Endothelial cell of umbilical vein (primary cell): ENCODE data around the gene HECA. TPM values are rescaled to one million over a fixed set of nuclear protein-coding genes. Genes with fewer than 3 reads are reported as not detected.

Experiments
- BruUV-seq: library from RNA; stranded (reverse); fragments of 400-500 nt; replicated peaks from 2 replicates; lab custom pipeline; 2021; lab: Mats Ljungman, UMichigan
- CTCF ChIA-PET: fragments of 300-600, 350-600 bp; sonication (Branson Sonifier 250); formaldehyde crosslinking; loops from one replicate; lab custom pipeline; 2021; ENCODE audit warnings: antibody characterized with exemption, inconsistent platforms; lab: Charles Lee
- POLR2A ChIA-PET: fragments of 300-600, 350-600 bp; sonication (Branson Sonifier 250); formaldehyde crosslinking; loops from one replicate; lab custom pipeline; 2021; ENCODE audit warnings: antibody characterized with exemption, inconsistent platforms; lab: Charles Lee
- DNase-seq: peaks from one replicate; pipeline ENCODE4 v3.0.0-alpha.2; 2011; ENCODE audit warnings: low read depth, low spot score
- FAIRE-seq: peaks from 2 replicates; lab custom pipeline; 2011; peaks lifted over from hg19 to GRCh38; lab: Jason Lieb, UNC
- H2AFZ ChIP-seq: 2 replicates; pipeline ENCODE4 v1.6.0; 2012; ENCODE audit warnings: low read depth, low read length, control low read depth, inconsistent platforms
- H3K27ac ChIP-seq: 2 replicates; pipeline ENCODE4 v1.5.1; 2011; ENCODE audit warnings: low read depth, mild to moderate bottlenecking, control low read depth, low read length, moderate library complexity; ENCODE audit not compliant: insufficient read depth
- H3K27me3 ChIP-seq, 2 experiments: 2 replicates each; pipeline versions ENCODE4 v1.6.0 to v1.6.1; 2011; ENCODE audit warnings: low read length in 2 of 2, mixed read lengths in 1 of 2; ENCODE audit not compliant: control insufficient read depth in 2 of 2, insufficient read depth in 2 of 2
- H3K36me3 ChIP-seq, 2 experiments: 2 replicates in 1 of 2; 3 replicates in 1 of 2; pipeline ENCODE4 v1.5.1; 2011; ENCODE audit warnings: low read length in 2 of 2, mild to moderate bottlenecking in 1 of 2, moderate library complexity in 1 of 2; ENCODE audit not compliant: control insufficient read depth in 2 of 2, insufficient read depth in 2 of 2; ENCODE audit errors: extremely low read depth in 1 of 2
- H3K4me1 ChIP-seq: 3 replicates; pipeline ENCODE4 v1.5.1; 2011; ENCODE audit warnings: mild to moderate bottlenecking, low read length; ENCODE audit not compliant: control insufficient read depth, insufficient read depth; ENCODE audit errors: extremely low read depth
- H3K4me2 ChIP-seq: 2 replicates; pipeline ENCODE4 v1.6.1; 2011; ENCODE audit warnings: low read length, control low read depth, mixed read lengths; ENCODE audit not compliant: insufficient read depth
- H3K4me3 ChIP-seq, 3 experiments: fragments of 200-600 bp in 1 of 3; sonication (generic), shearing (Covaris generic) in 1 of 3; replicated peaks in 1 of 3; 2 replicates each; pipeline ENCODE4 v1.5.1; 2011 to 2016; ENCODE audit warnings: control low read depth in 3 of 3, low read length in 3 of 3, mild to moderate bottlenecking in 2 of 3, inconsistent platforms in 1 of 3, low read depth in 1 of 3, moderate library complexity in 1 of 3; ENCODE audit not compliant: insufficient read depth in 1 of 3
- H3K79me2 ChIP-seq: 2 replicates; pipeline ENCODE4 v1.6.0; 2012; ENCODE audit warnings: low read length, inconsistent platforms; ENCODE audit not compliant: control insufficient read depth, insufficient read depth
- H3K9ac ChIP-seq: replicated peaks from 2 replicates; pipeline ENCODE3; 2011; ENCODE audit warnings: low read length, control low read depth; ENCODE audit not compliant: insufficient read depth; ENCODE audit errors: extremely low read depth
- H3K9me1 ChIP-seq: replicated peaks from 3 replicates; pipeline ENCODE4 v1.6.0; 2011; ENCODE audit warnings: mild to moderate bottlenecking, low read length; ENCODE audit not compliant: control insufficient read depth, insufficient read depth; ENCODE audit errors: extremely low read depth
- H3K9me3 ChIP-seq: replicated peaks from 2 replicates; pipeline ENCODE4 v1.5.1; 2012; ENCODE audit warnings: low read length, inconsistent platforms; ENCODE audit not compliant: control insufficient read depth, insufficient read depth
- H4K20me1 ChIP-seq: replicated peaks from 2 replicates; pipeline ENCODE3; 2011; ENCODE audit warnings: mild to moderate bottlenecking, low read length; ENCODE audit not compliant: control insufficient read depth, insufficient read depth; ENCODE audit errors: extremely low read depth
- EZH2 ChIP-seq: IDR thresholded peaks from 2 replicates; pipeline ENCODE4 v1.6.1; 2012; ENCODE audit warnings: borderline replicate concordance, low read depth, mild to moderate bottlenecking, moderate library complexity, low read length, inconsistent platforms; ENCODE audit not compliant: severe bottlenecking
- FOS ChIP-seq: IDR thresholded peaks from 2 replicates; pipeline ENCODE4 v1.6.1; 2011; ENCODE audit warnings: mild to moderate bottlenecking, low read length, moderate library complexity, borderline replicate concordance; ENCODE audit not compliant: insufficient read depth
- GATA2 ChIP-seq: IDR thresholded peaks from 2 replicates; pipeline ENCODE4 v1.7.0; 2011; ENCODE audit warnings: low read depth, mild to moderate bottlenecking, moderate library complexity, mixed read lengths, low read length; ENCODE audit not compliant: insufficient read length, insufficient read depth
- JUN ChIP-seq: IDR thresholded peaks from 2 replicates; pipeline ENCODE4 v1.6.1; 2011; ENCODE audit warnings: borderline replicate concordance, low read depth; ENCODE audit not compliant: insufficient read length, insufficient read depth
- MYC ChIP-seq: IDR thresholded peaks from one replicate; pipeline ENCODE4 v1.6.1; 2011; ENCODE audit warnings: mild to moderate bottlenecking, low read depth, low read length
- POLR2A ChIP-seq: IDR thresholded peaks from 2 replicates; pipeline ENCODE4 v1.6.1; 2012; ENCODE audit warnings: low read depth, mild to moderate bottlenecking, control low read depth, low read length
- POLR2AphosphoS5 ChIP-seq: IDR thresholded peaks from 2 replicates; pipeline ENCODE4 v1.6.1; 2012; ENCODE audit warnings: low read depth, mild to moderate bottlenecking, control low read depth, low read length, moderate library complexity; ENCODE audit not compliant: insufficient read depth
- dilution Hi-C: fragments of 300-500 bp; cut with MboI; formaldehyde crosslinking; loops from one replicate; pipeline ENCODE4 v1.15.0; 2019; ENCODE audit warnings: low sequenced_read_pairs; ENCODE audit not compliant: extremely low pct_ligation_motif_present
- intact Hi-C: fragments of 100-400 bp; cut with micrococcal nuclease; formaldehyde crosslinking; loops from one replicate; pipeline ENCODE4 v1.10.0; 2022
- polyA plus RNA-seq, 4 experiments: library from polyadenylated mRNA; depleted of rRNA in 3 of 4; stranded (reverse) in 3 of 4; unstranded in 1 of 4; fragments of >200 nt; gene quantifications; 2 replicates each; pipeline versions ENCODE4 v1.2.1 to v1.2.3, GENCODE V29; 2011 to 2012; ENCODE audit warnings: missing spikeins in 1 of 4
- total RNA-seq: library from RNA; stranded (reverse); gene quantifications from 2 replicates; pipeline ENCODE4 v1.2.3, GENCODE V29; 2021
- TF ChIP-seq, protein P1 (sequence below), 2 donors: IDR thresholded peaks; 1 replicate in 1 of 2; 2 replicates in 1 of 2; pipeline ENCODE4 v1.5.1; 2011; ENCODE audit warnings: low read length in 2 of 2, mild to moderate bottlenecking in 2 of 2, moderate library complexity in 2 of 2, control low read depth in 1 of 2, inconsistent platforms in 1 of 2, low read depth in 1 of 2; ENCODE audit not compliant: insufficient read depth in 1 of 2; ENCODE audit errors: extremely low read depth in 1 of 2
- TF ChIP-seq, protein P2 (sequence below): IDR thresholded peaks from 2 replicates; pipeline ENCODE4 v1.6.1; 2011; ENCODE audit not compliant: insufficient read depth, insufficient read length

Gene HECA
- total and polyA plus RNA-seq, 2 donors (not counting 3 experiments of a cell fraction or from before 2014, with no cell fraction given): 5.8 to 16.7 TPM

DNA sequence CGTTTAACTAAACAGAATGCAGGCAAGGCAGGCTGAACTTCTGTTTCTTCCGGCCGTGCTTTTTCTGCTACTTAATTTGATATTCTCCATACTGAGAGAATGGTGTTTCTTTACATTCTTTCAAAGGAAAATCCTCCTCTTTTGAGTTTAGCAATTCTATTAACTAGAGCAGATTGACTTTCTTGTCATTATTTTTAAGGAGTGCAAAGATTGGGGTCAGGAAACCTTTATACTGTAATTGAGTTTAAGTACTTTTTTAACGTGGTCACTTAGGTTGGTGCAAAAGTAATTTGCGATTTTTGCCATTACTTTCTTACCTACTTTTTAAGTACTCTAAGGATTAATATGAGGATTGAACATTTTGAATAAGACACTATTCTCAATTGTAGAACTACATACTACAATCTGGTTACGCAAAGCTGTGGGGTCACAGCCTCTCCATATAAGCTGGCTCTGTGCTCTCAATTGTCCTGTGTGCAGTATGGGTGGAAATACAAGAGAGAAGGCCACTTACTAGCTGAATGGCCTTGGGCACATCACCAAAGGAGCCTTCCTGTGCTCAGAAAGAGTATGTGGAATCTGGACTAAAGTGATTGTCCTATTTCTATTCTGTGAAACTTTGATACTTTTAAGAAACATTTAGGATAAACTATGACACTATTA, 16.7 kb downstream of the HECA start:
- H3K4me3 ChIP-seq: no peak overlapping the region
- H3K4me2 ChIP-seq: no peak overlapping the region
- DNase-seq (no peak), FAIRE-seq (no peak)
- no peaks in the 10 kb centered on the region for H3K9me1 ChIP-seq
- no peak overlapping the region for H2AFZ ChIP-seq
- H3K79me2 ChIP-seq: peaks cover 38% of the 10 kb centered on the region
- TF ChIP-seq GATA2 (no peak), FOS (no peak), EZH2 (no peak), MYC (no peak), JUN (no peak), POLR2AphosphoS5 (no peak), POLR2A (no peak)
- TF ChIP-seq, protein P1, sequence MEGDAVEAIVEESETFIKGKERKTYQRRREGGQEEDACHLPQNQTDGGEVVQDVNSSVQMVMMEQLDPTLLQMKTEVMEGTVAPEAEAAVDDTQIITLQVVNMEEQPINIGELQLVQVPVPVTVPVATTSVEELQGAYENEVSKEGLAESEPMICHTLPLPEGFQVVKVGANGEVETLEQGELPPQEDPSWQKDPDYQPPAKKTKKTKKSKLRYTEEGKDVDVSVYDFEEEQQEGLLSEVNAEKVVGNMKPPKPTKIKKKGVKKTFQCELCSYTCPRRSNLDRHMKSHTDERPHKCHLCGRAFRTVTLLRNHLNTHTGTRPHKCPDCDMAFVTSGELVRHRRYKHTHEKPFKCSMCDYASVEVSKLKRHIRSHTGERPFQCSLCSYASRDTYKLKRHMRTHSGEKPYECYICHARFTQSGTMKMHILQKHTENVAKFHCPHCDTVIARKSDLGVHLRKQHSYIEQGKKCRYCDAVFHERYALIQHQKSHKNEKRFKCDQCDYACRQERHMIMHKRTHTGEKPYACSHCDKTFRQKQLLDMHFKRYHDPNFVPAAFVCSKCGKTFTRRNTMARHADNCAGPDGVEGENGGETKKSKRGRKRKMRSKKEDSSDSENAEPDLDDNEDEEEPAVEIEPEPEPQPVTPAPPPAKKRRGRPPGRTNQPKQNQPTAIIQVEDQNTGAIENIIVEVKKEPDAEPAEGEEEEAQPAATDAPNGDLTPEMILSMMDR (IDR thresholded peaks at IDR 0.05; ENCODE audit: extremely low read depth in 1 of 2, insufficient read depth in 1 of 2, low read depth in 1 of 2, low read length in 2 of 2): no peak
- TF ChIP-seq, protein P2, sequence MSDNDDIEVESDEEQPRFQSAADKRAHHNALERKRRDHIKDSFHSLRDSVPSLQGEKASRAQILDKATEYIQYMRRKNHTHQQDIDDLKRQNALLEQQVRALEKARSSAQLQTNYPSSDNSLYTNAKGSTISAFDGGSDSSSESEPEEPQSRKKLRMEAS: no peak
- H3K27me3 ChIP-seq: no peaks in the 10 kb centered on the region
- no peak overlapping the region for H3K27ac ChIP-seq
- H4K20me1 ChIP-seq: no peaks in the 10 kb centered on the region
- ChIA-PET POLR2A (no interaction called here), CTCF (no interaction called here)
- peaks cover 6% of the 10 kb centered on the region for H3K4me1 ChIP-seq
- no peaks in the 10 kb centered on the region for H3K9me3 ChIP-seq
- no peaks in the 10 kb centered on the region for H3K36me3 ChIP-seq
- no peak overlapping the region for H3K9ac ChIP-seq
- dilution Hi-C loops (no loop called here), intact Hi-C loops (no loop called here)
- no TSS peak for BruUV-seq
